Measurements from ENCODE around the gene SLC1A2.

- no peak for TF ChIP-seq MYC (IDR thresholded peaks at IDR 0.05; ENCODE audit: low read depth, low read length)
- no peak for TF ChIP-seq MAX (IDR thresholded peaks at IDR 0.05; ENCODE audit: insufficient read depth, insufficient read length)
- no peak for TF ChIP-seq POLR2A (IDR thresholded peaks at IDR 0.05; ENCODE audit: low read depth, low read length)
- no peak for TF ChIP-seq CTCF (IDR thresholded peaks at IDR 0.05; ENCODE audit: extremely low read depth in 1 of 2, insufficient read depth in 1 of 2, low read depth in 1 of 2, low read length in 2 of 2)
- TF ChIP-seq EZH2 (IDR thresholded peaks at IDR 0.05; ENCODE audit: borderline replicate concordance, low read depth, low read length, severe bottlenecking), result no peak
- no peak for TF ChIP-seq POLR2AphosphoS5 (IDR thresholded peaks at IDR 0.05; ENCODE audit: insufficient read depth, low read depth, low read length)
- no peak for TF ChIP-seq GATA2 (IDR thresholded peaks at IDR 0.05; ENCODE audit: insufficient read depth, insufficient read length, low read depth, low read length)
- no peak for TF ChIP-seq JUN (IDR thresholded peaks at IDR 0.05; ENCODE audit: borderline replicate concordance, insufficient read depth, insufficient read length, low read depth)
- no peak for TF ChIP-seq FOS (IDR thresholded peaks at IDR 0.05; ENCODE audit: borderline replicate concordance, insufficient read depth, low read length)
These were observed 56.0 kb downstream of the SLC1A2 start for GRCh38 chr11:35363246-35363801.

All from endothelial cell of umbilical vein (primary cell).